Upper lobe of right lung (tissue), 1 donor: Measurements from ENCODE around the gene PAN3. TPM values are rescaled to one million over a fixed set of nuclear protein-coding genes. Genes with fewer than 3 reads are reported as not detected.

ENCODE experiments used
- ATAC-seq: fragments of 200-7000 bp; cut with Tn5 transposase; one replicate; pipeline ENCODE4 v1.9.1; 2020; ENCODE audit warnings: mild to moderate bottlenecking, moderate library complexity
- DNase-seq: peaks from one replicate; pipeline ENCODE4 v3.0.0-alpha.2; 2020
- H3K27ac ChIP-seq: fragments of 200-600 bp; one replicate; pipeline ENCODE4 v1.8.0; 2022
- H3K27me3 ChIP-seq: fragments of 200-600 bp; one replicate; pipeline ENCODE4 v1.8.0; 2022; ENCODE audit warnings: mild to moderate bottlenecking
- H3K36me3 ChIP-seq: fragments of 200-600 bp; one replicate; pipeline ENCODE4 v1.8.0; 2022
- H3K4me1 ChIP-seq: fragments of 200-600 bp; one replicate; pipeline ENCODE4 v1.8.0; 2022
- H3K4me3 ChIP-seq: fragments of 200-600 bp; one replicate; pipeline ENCODE4 v1.8.0; 2022; ENCODE audit warnings: mild to moderate bottlenecking
- H3K9me3 ChIP-seq: fragments of 200-600 bp; one replicate; pipeline ENCODE4 v1.8.0; 2022
- CTCF ChIP-seq: fragments of 200-600 bp; IDR thresholded peaks from one replicate; pipeline ENCODE4 v1.8.0; 2022; ENCODE audit warnings: antibody characterized with exemption
- intact Hi-C: fragments of 100-400 bp; cut with DNase I; formaldehyde crosslinking; loops from one replicate; pipeline ENCODE4 v1.11.0; 2022
- total RNA-seq: library from RNA; stranded (reverse); fragmentation: NEBNext Ultra II Directional; extraction: Animal tissue kit (Norgen Biotek cat#: 25700); gene quantifications from one replicate; pipeline ENCODE4 v1.2.1, GENCODE V29; 2021
- donor health status: DM: no; HTN: yes; CAD: no; lungs with severe emphysema.

Gene PAN3
- total RNA-seq, 1 donor from 2014 or later, result 34.3 TPM

GRCh38 chr13:28163587-28163986 lies 25.2 kb downstream of the PAN3 start:
- no peak overlapping the region for H3K27ac ChIP-seq
- H3K27me3 ChIP-seq, result no peaks in the 10 kb centered on the region
- no peak overlapping the region for H3K4me3 ChIP-seq
- DNase-seq, result no peak
- intact Hi-C loops, result no loop called here
- H3K36me3 ChIP-seq, result no peaks in the 10 kb centered on the region
- no peak for ATAC-seq
- no peaks in the 10 kb centered on the region for H3K9me3 ChIP-seq
- H3K4me1 ChIP-seq, result peaks cover 5% of the 10 kb centered on the region
- TF ChIP-seq CTCF, result no peak

DNA sequence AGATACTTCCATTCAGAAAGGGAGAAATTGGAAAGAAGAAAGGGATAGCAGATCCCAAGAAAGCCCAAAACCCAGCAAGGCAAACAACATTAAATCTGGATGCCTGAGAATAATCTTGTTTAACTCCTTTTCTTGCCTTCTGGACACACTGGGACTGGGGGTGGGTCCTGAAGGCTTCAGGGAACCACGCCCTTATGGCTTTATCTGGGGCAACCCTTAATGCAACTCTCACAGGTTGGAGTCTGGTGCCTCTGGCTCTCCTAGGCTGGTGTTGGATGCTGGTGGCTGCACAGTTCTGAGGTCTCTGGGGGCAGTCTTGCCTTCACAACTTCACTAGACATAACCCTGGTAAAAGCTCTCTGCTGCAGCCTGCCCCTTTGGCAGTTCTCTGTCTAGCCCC lies 27.9 kb downstream of the PAN3 start:
- DNase-seq (no peak), ATAC-seq (no peak)
- no peaks in the 10 kb centered on the region for H3K36me3 ChIP-seq
- intact Hi-C loops, result no loop called here
- no peak overlapping the region for H3K4me3 ChIP-seq
- H3K27me3 ChIP-seq, result no peaks in the 10 kb centered on the region
- TF ChIP-seq CTCF, result no peak
- H3K4me1 ChIP-seq, result peaks cover 1% of the 10 kb centered on the region
- no peaks in the 10 kb centered on the region for H3K9me3 ChIP-seq
- H3K27ac ChIP-seq, result no peak overlapping the region

DNA sequence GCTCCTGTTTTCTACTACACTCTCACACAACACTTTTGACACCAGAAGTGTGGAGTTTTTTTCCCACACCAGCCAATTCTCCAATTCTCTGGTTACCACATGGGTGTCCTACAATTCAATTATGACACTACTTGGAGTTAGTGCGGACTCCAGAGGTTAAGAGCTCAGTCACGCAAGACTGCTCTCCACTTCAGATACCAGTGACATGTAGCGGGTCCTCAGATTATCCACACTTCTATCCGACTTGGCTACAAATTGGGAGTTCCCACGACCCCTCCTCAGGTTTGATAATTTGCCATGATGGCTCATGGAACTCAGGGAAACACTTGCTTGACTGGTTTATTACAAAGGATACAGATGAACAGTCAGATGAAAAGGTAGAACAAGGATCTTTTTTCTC lies 32.9 kb downstream of the PAN3 start:
- no peaks in the 10 kb centered on the region for H3K9me3 ChIP-seq
- H3K36me3 ChIP-seq, result peaks cover 5% of the 10 kb centered on the region
- no peak overlapping the region for H3K27ac ChIP-seq
- H3K4me3 ChIP-seq, result no peak overlapping the region
- ATAC-seq (no peak), DNase-seq (no peak)
- TF ChIP-seq CTCF, result no peak
- no peaks in the 10 kb centered on the region for H3K27me3 ChIP-seq
- intact Hi-C loops, result no loop called here
- H3K4me1 ChIP-seq, result no peaks in the 10 kb centered on the region

DNA sequence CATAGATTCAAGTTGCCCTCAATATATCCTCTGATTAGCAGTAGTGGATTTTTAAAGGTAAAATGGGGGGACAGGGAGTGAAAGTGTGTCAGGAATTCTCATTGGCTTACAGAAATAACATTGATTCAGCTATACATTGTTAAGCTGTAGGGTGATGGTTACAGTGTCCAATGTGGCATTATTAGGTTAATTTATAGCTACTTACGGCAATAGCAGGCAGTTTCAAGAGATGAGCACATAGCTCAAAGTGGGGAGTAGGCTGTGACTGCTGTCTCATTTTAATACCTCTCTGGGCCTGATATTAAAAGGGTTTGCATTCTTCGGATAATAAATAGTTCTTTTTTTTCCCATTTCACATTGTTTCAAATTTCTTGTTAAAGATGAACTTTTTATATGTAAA lies 34.6 kb downstream of the PAN3 start:
- ATAC-seq (no peak), DNase-seq (no peak)
- no peaks in the 10 kb centered on the region for H3K4me1 ChIP-seq
- no peaks in the 10 kb centered on the region for H3K9me3 ChIP-seq
- peaks cover 20% of the 10 kb centered on the region for H3K36me3 ChIP-seq
- H3K27ac ChIP-seq, result no peak overlapping the region
- no peak for TF ChIP-seq CTCF
- no peak overlapping the region for H3K4me3 ChIP-seq
- intact Hi-C loops, result no loop called here
- H3K27me3 ChIP-seq, result no peaks in the 10 kb centered on the region

DNA sequence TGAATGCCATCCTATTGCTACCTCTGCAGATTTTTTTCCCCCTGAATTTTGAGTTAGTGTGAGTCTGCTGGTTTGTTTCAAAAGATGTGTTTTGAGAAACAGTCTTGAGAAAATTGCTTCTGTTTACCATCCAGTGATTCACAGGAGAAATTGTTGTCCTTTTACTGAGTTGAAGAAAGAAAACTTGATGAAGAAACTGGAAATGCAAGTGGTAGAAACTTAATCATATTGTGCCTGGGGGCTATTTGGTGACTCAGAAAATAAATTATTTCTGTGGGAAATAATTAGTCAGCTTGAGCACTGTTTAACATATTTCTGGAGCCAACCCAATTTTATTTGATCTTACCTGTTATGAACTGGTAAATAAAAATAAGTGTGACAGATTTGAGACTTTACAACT lies 35.4 kb downstream of the PAN3 start:
- ATAC-seq, result no peak

More for the DNA sequence above, 35.4 kb downstream of the PAN3 start:
- H3K9me3 ChIP-seq, result no peaks in the 10 kb centered on the region
- no peaks in the 10 kb centered on the region for H3K27me3 ChIP-seq
- intact Hi-C loops, result no loop called here
- TF ChIP-seq CTCF, result no peak
- H3K27ac ChIP-seq, result no peak overlapping the region
- H3K4me3 ChIP-seq, result no peak overlapping the region
- H3K36me3 ChIP-seq, result peaks cover 22% of the 10 kb centered on the region
- H3K4me1 ChIP-seq, result no peaks in the 10 kb centered on the region
- DNase-seq, result no peak
